Keratinocyte (primary cell): ENCODE results near the gene GPR21. TPM values are rescaled to one million over a fixed set of nuclear protein-coding genes. Genes with fewer than 3 reads are reported as not detected.

Source experiments
- DNase-seq: peaks from one replicate; pipeline ENCODE4 v3.0.0-alpha.2; 2011; ENCODE audit warnings: low read depth, missing footprints, low spot score
- FAIRE-seq: peaks from 2 replicates; lab custom pipeline; 2011; peaks lifted over from hg19 to GRCh38; lab: Jason Lieb, UNC
- H2AFZ ChIP-seq: 2 replicates; pipeline ENCODE4 v1.6.0; 2012; ENCODE audit warnings: low read length, control low read depth, inconsistent platforms; ENCODE audit not compliant: control insufficient read depth
- H3K27ac ChIP-seq: 2 replicates; pipeline ENCODE4 v1.5.1; 2011; ENCODE audit warnings: low read length; ENCODE audit not compliant: control insufficient read depth, insufficient read depth
- H3K27me3 ChIP-seq: 3 replicates; pipeline ENCODE4 v1.6.0; 2011; ENCODE audit warnings: low read length; ENCODE audit not compliant: control insufficient read depth, insufficient read depth; ENCODE audit errors: extremely low read depth
- H3K36me3 ChIP-seq, 2 experiments: 2 replicates in 1 of 2; 3 replicates in 1 of 2; pipeline ENCODE4 v1.5.1; 2011; ENCODE audit warnings: low read length in 2 of 2, mild to moderate bottlenecking in 1 of 2; ENCODE audit not compliant: control insufficient read depth in 2 of 2, insufficient read depth in 2 of 2; ENCODE audit errors: extremely low read depth in 1 of 2
- H3K4me1 ChIP-seq: 3 replicates; pipeline ENCODE4 v1.5.1; 2011; ENCODE audit warnings: low read length; ENCODE audit not compliant: control insufficient read depth, insufficient read depth; ENCODE audit errors: extremely low read depth
- H3K4me2 ChIP-seq: 3 replicates; pipeline ENCODE4 v1.6.0; 2011; ENCODE audit warnings: low read depth, low read length; ENCODE audit not compliant: control insufficient read depth, insufficient read depth; ENCODE audit errors: extremely low read depth
- H3K4me3 ChIP-seq, 3 experiments: fragments of 200-600 bp in 1 of 3; sonication (generic) in 1 of 3; 2 replicates in 2 of 3; 3 replicates in 1 of 3; pipeline ENCODE4 v1.5.1; 2011 to 2016; ENCODE audit warnings: low read length in 3 of 3, mild to moderate bottlenecking in 3 of 3, control low read depth in 2 of 3, inconsistent platforms in 1 of 3, low read depth in 1 of 3, mixed read lengths in 1 of 3, mixed run types in 1 of 3, moderate library complexity in 1 of 3; ENCODE audit not compliant: control insufficient read depth in 2 of 3, insufficient read depth in 2 of 3; ENCODE audit errors: extremely low read depth in 1 of 3
- H3K79me2 ChIP-seq: 2 replicates; pipeline ENCODE4 v1.6.0; 2012; ENCODE audit warnings: low read length; ENCODE audit not compliant: control insufficient read depth, insufficient read depth
- H3K9ac ChIP-seq: 3 replicates; pipeline ENCODE4 v1.6.0; 2011; ENCODE audit warnings: low read length; ENCODE audit not compliant: control insufficient read depth, insufficient read depth; ENCODE audit errors: extremely low read depth
- H3K9me1 ChIP-seq: 3 replicates; pipeline ENCODE4 v1.6.0; 2011; ENCODE audit warnings: low read length; ENCODE audit not compliant: control insufficient read depth, insufficient read depth; ENCODE audit errors: extremely low read depth
- H3K9me3 ChIP-seq: 2 replicates; pipeline ENCODE4 v1.5.1; 2012; ENCODE audit warnings: low read depth, low read length; ENCODE audit not compliant: control insufficient read depth
- H4K20me1 ChIP-seq: 3 replicates; pipeline ENCODE4 v1.6.0; 2011; ENCODE audit warnings: low read length; ENCODE audit not compliant: control insufficient read depth, insufficient read depth; ENCODE audit errors: extremely low read depth
- EZH2 ChIP-seq: IDR thresholded peaks from one replicate; pipeline ENCODE4 v1.6.1; 2012; ENCODE audit warnings: inconsistent platforms, mild to moderate bottlenecking, low read length, moderate library complexity
- dilution Hi-C: fragments of 300-500 bp; cut with MboI; formaldehyde crosslinking; loops from one replicate; pipeline ENCODE4 v1.7.0; 2020; ENCODE audit warnings: low sequenced_read_pairs; ENCODE audit not compliant: extremely low pct_ligation_motif_present
- polyA plus RNA-seq, 5 experiments: library from polyadenylated mRNA; depleted of rRNA in 3 of 5; stranded (reverse) in 3 of 5; stranded (forward) in 1 of 5; unstranded in 1 of 5; fragments of >200 nt; gene quantifications; 1 replicate in 1 of 5; 2 replicates in 3 of 5; 3 replicates in 1 of 5; pipeline versions ENCODE4 v1.2.1 to v1.2.3, GENCODE V29; 2011 to 2012; ENCODE audit warnings: missing spikeins in 2 of 5, low read depth in 1 of 5, low replicate concordance in 1 of 5
- TF ChIP-seq, protein P1 (sequence below), 3 experiments: IDR thresholded peaks in 1 of 3; conservative IDR thresholded peaks in 1 of 3; optimal IDR thresholded peaks in 1 of 3; 2 replicates in 2 of 3; 3 replicates in 1 of 3; pipeline versions ENCODE3 to v1.5.1; 2011; ENCODE audit warnings: low read length in 3 of 3, mild to moderate bottlenecking in 3 of 3, moderate library complexity in 2 of 3, control low read depth in 1 of 3, inconsistent platforms in 1 of 3; ENCODE audit not compliant: insufficient read depth in 2 of 3; ENCODE audit errors: extremely low read depth in 1 of 3

The GPR21 gene
- polyA plus RNA-seq, 1 donor (not counting 4 experiments of a cell fraction or from before 2014, with no cell fraction given): 0.25 TPM

DNA sequence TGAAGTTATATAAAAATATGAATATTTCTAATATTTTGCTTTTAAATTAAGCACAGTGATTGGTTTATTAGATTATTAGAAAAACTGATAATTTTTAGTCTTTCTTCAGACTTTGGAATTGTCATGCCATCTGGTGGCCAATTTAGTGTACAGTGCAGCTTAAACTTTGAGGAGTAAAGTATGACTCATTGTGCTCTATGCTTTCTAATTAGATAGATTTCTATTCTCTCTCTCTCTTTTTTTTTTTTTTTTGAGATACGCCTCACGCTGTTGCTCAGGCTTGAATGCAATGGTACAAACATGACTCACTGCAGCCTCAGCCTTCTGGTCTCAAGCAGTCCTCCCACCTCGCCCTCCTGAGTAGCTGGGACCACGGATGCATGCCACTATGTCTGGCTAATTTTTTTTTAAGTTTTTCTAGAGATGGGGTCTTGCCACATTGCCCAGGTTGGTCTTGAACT, 42.1 kb upstream of the GPR21 start:
- H3K36me3 ChIP-seq: peaks cover 4% of the 10 kb centered on the region in 2 experiments
- no peak overlapping the region for H2AFZ ChIP-seq
- H3K27ac ChIP-seq: peak overlapping the region; percentile 29
- H3K9ac ChIP-seq: no peak overlapping the region
- TF ChIP-seq, protein P1, sequence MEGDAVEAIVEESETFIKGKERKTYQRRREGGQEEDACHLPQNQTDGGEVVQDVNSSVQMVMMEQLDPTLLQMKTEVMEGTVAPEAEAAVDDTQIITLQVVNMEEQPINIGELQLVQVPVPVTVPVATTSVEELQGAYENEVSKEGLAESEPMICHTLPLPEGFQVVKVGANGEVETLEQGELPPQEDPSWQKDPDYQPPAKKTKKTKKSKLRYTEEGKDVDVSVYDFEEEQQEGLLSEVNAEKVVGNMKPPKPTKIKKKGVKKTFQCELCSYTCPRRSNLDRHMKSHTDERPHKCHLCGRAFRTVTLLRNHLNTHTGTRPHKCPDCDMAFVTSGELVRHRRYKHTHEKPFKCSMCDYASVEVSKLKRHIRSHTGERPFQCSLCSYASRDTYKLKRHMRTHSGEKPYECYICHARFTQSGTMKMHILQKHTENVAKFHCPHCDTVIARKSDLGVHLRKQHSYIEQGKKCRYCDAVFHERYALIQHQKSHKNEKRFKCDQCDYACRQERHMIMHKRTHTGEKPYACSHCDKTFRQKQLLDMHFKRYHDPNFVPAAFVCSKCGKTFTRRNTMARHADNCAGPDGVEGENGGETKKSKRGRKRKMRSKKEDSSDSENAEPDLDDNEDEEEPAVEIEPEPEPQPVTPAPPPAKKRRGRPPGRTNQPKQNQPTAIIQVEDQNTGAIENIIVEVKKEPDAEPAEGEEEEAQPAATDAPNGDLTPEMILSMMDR (optimal IDR thresholded peaks at IDR 0.05 in 1 of 3, IDR thresholded peaks at IDR 0.05 in 1 of 3, conservative IDR thresholded peaks at IDR 0.05 in 1 of 3; ENCODE audit: extremely low read depth in 1 of 3, insufficient read depth in 2 of 3, low read length in 3 of 3): peak in 2 of 3 experiments; percentile 51 to 63
- no peak for TF ChIP-seq EZH2
- H3K4me3 ChIP-seq: no peak overlapping the region
- H3K4me1 ChIP-seq: peaks cover 5% of the 10 kb centered on the region
- DNase-seq: peak; percentile 71
- dilution Hi-C loops: no loop called here
- no peaks in the 10 kb centered on the region for H3K9me1 ChIP-seq
- H3K79me2 ChIP-seq: no peaks in the 10 kb centered on the region
- peak; percentile 67 for FAIRE-seq
- H3K9me3 ChIP-seq: no peaks in the 10 kb centered on the region
- no peaks in the 10 kb centered on the region for H4K20me1 ChIP-seq
- no peak overlapping the region for H3K4me2 ChIP-seq
- no peaks in the 10 kb centered on the region for H3K27me3 ChIP-seq

DNA sequence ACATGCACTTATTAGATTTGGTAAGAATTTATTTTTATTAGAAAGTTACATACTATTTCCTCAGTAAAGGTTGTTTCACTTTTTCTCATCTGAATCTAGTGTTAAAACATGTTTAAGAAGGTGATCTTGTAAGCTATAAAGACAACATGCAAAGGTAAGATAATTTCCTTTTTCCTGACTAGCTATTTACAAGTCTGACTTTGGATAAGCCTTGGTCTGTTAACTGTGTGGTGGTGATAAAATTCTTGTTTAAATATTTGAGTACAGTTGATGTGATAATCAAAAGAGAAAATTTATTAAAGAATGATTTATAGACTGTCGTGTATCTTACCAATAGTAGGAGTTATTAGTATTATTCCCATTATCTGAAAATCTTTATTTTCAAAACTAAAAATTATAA, 36.9 kb upstream of the GPR21 start:
- Histone ChIP-seq H4K20me1 (no peaks in the 10 kb centered on the region), H3K9ac (no peak overlapping the region), H3K27ac (no peak overlapping the region), H2AFZ (no peak overlapping the region), H3K4me3 (no peak overlapping the region), H3K9me3 (no peaks in the 10 kb centered on the region), H3K4me2 (no peak overlapping the region), H3K9me1 (no peaks in the 10 kb centered on the region), H3K27me3 (no peaks in the 10 kb centered on the region), H3K36me3 (peaks cover 2 to 17% of the 10 kb centered on the region in 2 experiments), H3K79me2 (no peaks in the 10 kb centered on the region), H3K4me1 (peaks cover 4% of the 10 kb centered on the region)
- no peak for FAIRE-seq
- TF ChIP-seq, protein P1 (optimal IDR thresholded peaks at IDR 0.05 in 1 of 3, IDR thresholded peaks at IDR 0.05 in 1 of 3, conservative IDR thresholded peaks at IDR 0.05 in 1 of 3; ENCODE audit: extremely low read depth in 1 of 3, insufficient read depth in 2 of 3, low read length in 3 of 3): no peak
- TF ChIP-seq EZH2: no peak
- DNase-seq: no peak
- dilution Hi-C loops: no loop called here
